ENCODE data around the gene LINGO1.

The LINGO1 gene

DNA sequence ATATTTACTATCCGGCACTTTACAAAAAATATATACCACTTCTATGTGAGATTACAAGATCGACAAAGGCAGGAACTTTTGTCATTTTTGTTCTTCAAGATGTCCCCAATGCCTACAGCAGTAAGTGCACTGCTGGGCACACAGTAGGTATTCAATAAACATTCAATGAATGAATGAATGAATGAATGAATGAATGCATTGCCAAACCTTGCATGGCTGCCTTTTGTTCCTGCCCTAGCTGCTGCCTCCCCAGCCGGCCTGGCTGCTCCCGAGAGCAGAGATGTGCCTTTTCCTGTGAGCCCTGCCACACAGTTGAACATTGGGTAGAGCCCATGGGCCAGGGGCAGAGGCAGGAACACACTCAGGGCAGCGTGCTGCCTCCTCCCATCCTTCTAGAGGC, 37.5 kb downstream of the LINGO1 start:
- DNase-seq (ENCODE audit: low read depth), result no peak

DNA sequence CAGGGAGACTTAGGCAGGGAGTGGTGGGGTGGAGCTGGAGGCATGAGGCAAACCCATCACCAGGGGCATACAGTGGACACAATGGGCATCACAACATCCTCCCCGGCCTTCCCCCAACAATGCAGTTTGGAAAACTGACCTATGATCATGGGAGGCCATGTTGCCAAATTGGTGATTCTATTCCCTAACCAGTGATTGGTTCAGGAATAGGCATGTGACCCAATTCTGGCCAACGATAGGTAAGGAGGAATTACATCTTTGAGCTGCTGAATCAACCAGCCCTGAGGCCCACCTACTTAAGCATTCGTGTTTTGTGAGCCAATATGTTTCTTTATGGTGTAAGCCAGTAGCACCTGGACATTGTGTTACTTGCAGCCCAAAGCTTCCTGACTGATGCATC, 40.0 kb downstream of the LINGO1 start:
- no peak for DNase-seq (ENCODE audit: low read depth)

DNA sequence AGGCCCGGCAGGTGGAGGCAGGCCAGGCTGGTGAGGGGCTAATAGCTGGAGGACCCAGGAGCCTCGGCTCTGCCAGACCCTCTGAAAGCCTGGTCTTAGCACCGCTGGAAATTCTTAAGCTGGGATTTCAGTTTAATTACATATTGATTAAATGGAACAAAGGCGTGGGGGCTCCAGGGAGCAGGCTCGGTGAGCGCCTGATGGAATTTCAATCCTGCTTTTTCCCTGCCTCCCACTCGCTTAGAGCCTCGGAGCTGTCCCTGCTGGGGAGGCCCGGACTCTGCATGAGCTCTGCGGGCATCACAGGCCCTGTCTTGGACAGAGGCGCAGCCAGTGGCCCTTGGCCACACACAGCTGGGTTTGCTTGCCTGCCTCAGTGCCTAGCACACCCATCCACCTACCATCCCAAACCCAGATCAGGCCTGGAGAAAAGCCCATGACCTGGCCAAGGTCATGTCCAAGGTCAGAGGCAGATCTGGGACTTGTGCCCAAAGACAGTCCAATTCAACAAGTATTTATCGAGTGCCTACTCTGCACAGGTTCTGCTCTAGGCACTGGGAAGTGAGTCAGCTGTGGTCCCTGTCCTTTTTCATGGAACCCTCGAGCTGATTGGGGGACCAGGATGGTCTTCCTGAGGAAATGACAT, 40.6 kb downstream of the LINGO1 start:
- no peak for DNase-seq (ENCODE audit: low read depth)

DNA sequence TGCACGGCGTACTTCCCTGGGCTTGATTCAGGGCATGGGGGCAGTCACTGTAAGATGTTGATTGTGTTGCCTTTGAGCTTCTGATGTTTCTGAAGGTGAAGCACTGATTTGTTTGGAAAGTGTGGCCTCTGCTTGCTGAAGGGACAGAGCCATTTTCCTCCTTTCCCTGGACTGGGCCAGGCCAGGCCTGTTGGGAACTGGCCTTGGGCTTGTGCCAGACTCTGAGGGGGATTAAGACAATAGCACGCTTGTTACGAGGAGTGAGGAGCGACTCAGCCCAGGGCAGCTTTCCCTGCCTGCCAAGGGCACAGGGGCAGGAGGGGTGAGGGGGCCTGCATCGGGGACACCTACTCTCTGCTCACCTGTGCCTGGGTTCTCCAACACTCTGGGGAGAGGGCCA, 42.9 kb downstream of the LINGO1 start:
- no peak for DNase-seq (ENCODE audit: low read depth)

DNA sequence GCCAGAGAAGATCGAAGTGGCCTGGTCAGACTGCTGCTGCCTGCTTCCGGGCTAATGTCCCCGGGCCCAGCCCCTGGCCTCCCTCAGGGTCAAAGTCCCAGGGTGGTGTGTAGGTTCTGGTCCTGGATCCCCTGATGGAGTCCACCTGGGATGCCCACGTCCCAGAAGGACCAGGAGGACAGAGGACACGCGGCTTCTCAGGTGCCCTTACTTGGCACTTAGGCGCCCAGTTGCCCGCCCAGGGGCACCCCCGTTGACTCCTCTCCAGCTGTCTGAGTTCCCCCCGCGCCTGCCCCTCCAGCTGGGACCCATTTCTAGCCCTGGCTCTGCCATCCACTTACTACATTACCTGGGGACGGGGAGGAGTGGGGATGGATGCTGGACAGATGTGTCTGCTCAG, 44.6 kb downstream of the LINGO1 start:
- DNase-seq (ENCODE audit: low read depth), result no peak

DNA sequence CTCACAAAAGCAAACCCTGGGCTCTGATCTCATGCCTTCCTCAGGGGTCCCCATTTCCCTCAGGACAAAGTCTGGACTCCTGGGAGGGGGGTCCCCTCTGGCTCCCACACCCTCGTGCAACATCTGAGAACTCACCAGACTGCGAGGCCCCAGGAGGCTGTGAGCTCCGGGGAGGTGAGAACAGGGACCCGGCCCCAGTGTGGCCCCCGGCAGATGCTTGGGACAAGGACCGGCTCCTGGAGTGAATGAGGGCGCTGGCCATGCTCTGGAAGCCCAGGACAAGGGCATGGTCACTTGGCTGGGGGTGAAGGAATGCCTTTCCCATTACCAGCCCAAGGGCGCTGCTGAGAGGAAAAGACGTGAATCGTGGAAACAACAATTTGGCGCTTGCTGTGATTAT, 48.0 kb downstream of the LINGO1 start:
- DNase-seq (ENCODE audit: low read depth), result no peak

DNA sequence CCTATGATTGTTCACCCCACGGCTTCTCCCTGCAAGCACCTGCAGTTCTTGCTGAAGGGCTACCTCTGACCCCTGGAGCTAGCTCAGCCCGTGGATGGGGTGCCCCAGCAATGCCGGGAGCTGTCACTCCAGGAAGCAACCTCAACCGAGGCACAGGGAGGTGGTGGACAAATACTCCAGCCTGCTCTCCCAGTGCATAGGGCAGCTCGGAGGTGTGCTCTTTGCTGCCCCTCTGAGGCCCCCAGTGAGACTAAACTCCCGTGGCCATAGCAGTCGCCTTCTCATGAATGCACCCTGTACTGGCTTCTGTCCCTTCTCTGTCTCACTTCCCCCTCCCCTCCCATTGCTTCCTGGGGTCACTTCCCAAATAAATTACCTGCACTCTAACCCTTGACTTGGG, 48.5 kb downstream of the LINGO1 start:
- no peak for DNase-seq (ENCODE audit: low read depth)

DNA sequence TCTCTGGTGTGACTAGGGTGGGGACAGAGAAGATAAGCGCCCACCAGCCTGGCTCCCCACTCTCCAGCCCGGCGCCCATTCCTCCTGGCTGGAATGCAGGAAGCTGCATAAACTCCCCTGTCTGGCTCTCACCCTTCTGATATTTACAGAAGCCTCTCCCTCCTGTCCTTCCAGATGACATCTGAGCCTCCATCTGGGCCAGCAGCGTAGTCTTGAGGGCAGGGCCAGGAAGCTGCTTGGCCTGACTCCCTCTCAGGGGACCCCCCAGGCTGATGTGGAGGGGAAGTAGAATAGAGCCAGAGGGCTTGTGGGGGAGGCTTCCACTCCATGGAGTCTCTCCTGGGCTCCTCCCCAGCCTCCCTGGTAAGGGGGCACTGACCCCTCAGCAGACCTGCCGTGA, 49.9 kb downstream of the LINGO1 start:
- no peak for DNase-seq (ENCODE audit: low read depth)

DNA sequence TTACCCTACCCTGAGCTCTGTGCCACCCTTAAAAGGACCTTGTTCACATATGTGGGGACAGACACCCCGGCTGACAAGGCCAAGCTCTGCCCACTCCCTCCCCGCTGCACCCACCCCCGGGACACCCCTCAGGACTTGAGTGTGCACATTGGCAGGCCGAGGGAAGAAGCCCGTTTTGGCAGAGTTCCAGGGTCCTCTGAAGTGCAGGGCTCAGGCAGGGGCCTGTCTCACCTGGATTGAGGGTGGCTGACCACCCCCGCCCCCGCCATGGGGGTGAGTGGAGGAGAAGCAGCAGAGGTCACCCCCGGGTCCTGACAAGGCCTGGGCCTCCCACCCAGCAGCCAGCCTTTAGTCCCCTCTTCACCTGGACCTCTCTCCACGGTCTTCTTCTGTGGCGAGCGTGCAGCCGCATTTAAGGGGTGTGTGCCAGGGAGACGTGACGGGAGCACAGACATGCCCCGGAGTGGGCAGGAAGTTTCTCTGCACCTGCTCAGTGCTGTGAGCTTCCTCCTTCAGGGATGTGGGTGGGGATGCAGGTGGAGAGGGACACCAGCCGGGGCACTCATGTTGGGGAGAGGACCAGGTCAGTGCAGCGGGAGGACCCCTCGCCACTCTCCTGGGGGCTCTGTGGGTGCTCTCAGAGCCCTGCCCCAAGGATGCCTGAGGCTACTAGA, 50.7 kb downstream of the LINGO1 start:
- no peak for DNase-seq (ENCODE audit: low read depth)

DNA sequence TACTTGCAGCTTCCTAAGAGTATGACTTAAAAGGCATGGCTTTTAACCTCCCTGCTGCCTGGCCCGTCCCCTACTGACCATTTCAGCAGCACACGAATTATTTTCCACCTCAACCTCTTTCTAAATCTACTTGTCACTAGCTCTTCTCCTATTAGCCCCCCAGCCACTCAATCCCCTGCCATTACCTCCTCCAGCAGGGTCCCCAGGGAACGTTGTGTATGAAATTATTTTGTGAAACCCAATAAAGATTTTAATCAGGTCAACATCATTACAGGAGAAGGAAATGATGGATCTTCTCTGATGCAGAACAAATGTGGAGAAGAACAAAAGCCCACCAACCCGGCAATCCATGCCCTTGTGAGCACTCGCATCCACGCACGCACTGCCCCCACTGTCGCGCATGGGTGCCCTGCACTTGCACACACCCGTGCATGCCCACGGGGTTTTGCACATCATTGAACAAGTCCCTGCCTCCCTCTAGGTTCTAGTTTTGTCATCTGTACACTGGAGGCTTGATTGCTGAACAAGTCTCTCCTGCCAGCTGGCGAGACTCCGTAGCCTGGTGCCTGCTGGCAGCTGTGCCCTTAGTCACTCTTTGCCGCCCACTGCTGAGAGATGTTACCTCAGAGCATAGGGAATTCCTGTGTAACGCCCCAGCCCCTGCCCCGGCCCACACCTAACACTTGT, 51.6 kb downstream of the LINGO1 start:
- DNase-seq (ENCODE audit: low read depth), result no peak

DNA sequence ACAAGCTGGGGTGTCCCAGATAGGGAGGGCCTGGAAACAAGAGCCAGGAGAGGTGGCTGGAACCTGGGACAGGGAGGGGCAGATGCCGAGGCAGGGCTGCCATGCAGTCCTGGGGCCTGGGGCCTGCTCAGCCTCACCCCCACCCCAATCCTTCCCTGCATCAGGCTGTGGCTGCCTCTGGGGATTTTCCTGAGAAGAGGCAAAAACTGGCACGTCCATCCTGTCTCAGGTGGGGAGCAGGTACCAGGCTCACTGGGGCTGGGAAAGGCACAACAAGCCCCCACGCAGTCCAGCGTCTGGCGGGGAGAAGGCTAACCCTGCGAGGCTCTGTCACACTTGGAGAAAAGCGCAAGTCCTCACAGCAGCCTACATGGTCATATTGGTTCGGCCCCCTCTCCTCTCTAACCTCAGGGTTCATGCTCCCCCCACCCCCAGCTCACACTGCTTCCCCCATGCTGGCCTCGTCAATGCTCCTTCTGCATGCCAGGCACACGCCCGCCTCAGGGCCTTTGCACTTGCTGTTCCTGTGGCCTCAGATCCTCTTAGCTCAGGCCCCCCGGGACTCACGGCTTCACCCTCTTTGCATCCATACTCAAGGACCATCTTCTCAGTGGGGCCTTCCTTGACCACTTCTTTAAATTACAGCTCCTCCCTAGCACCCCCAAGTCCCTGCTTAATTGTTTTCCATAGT, 53.1 kb downstream of the LINGO1 start:
- DNase-seq (ENCODE audit: low read depth), result no peak

DNA sequence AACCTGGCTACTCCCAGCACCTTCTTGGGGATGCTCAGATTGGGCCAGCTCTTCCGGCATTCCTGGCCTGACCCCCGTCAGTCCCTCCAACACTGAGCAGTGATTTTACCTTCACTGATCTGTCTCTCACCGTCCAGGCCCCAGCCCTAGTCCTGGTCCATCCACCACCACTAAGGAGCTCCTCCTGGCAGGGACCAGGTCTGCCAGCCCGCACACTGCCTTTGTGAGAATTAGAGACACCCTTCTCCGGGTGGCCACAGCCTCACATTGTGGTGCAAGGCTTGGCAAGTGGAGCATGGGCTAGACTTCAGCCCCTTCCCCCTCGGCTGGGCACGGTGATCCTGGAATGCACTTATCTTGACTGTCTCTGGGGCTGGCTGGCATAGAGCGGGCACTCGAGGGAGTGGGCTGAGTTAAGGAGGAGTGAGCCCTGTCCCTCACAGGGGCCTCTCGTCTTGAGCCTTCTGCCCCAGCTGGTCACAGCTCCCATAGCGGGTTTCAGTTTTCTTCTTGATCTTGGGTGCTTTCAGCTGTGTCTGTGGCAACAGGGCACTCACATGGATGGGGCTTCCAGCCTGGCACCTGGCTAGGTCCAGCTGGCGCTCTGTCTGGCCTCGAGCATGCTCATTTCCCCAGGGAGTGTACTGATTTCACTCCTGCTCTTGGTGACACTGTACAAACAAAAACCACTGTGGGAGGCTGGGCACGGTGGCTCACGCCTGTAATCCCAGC, 53.9 kb downstream of the LINGO1 start:
- DNase-seq (ENCODE audit: low read depth), result no peak

DNA sequence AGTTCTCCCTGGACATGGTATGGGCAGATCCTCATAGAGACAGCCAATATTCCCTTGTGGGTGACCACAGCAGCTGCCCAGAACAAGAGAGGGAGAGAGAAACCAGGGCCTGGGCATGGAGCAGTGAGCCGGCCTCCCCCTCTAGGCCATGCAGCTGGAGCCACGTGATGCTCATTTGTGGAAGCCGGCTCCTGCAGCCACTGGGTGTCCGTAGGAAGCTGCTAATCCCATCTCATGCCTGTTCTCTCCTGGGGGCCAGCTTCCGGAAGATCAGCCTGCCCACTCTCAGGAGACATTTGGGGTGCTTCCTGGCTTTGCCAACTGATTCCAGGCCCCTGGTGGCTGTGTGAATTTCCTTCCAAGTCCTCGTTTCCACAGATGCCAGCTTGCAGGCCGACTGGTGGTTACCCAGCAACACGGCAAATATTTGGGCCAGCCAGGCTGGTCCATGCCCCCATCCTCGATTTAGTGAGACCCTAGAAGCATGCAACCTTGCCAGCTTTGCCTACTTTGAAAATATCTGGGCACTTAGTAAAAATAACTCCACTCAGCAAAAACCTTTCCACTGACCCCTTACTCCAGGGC, 55.3 kb downstream of the LINGO1 start:
- no peak for DNase-seq (ENCODE audit: low read depth)

DNA sequence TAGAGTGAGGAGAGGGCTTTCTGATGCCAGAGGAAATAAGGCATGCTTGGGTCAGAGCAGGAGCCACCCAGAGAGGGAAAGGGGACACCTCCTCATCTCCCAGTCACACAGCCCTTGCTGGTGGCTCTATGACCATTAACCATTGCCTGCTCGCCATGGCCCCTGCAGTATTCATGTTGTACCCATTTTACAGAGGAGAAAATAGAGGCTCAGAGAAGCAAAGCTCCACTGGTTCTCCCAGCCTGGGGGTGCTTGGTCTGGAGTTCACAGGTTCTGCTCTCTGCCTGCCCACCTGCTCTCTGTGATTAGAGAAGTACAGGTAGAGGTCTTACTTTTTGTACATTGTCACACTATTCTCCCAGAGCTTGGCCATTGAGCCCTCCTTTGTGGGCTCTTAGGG, 56.2 kb downstream of the LINGO1 start:
- no peak for DNase-seq (ENCODE audit: low read depth)

DNA sequence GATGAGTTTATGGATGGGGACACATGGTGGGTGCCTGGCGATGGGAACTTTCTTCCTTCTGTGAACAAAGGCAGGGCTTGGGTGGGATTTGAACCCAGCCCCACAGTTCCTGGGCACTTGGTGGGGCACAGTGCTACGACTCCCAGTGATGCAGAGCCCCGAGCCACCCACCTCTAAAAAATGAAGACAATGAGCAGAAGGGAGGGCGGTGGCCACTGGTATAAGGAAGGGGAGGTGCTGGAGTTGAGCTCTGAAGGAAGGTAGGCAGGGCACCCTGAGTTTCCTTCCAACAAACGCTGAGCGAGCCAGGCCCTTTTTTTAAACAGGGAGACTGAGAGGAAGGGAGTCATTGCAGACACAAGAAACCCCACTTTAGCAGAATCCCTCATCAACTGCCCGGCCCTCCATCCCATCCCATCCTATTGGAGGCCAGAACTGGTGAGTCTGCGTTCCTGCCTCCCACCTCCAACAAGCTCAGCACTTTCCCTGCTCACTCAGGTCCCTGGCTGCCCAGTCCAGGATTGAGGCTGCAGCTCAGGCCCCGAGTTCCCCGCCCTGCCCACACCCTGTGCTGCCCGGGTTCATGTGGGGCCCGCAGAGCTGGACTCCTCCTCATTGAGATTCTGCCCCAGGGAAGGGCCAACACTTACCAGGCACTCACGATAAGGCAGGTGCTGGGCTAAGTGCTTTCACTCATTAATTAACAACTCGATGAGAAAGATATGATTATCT, 57.3 kb downstream of the LINGO1 start:
- no peak for DNase-seq (ENCODE audit: low read depth)

DNA sequence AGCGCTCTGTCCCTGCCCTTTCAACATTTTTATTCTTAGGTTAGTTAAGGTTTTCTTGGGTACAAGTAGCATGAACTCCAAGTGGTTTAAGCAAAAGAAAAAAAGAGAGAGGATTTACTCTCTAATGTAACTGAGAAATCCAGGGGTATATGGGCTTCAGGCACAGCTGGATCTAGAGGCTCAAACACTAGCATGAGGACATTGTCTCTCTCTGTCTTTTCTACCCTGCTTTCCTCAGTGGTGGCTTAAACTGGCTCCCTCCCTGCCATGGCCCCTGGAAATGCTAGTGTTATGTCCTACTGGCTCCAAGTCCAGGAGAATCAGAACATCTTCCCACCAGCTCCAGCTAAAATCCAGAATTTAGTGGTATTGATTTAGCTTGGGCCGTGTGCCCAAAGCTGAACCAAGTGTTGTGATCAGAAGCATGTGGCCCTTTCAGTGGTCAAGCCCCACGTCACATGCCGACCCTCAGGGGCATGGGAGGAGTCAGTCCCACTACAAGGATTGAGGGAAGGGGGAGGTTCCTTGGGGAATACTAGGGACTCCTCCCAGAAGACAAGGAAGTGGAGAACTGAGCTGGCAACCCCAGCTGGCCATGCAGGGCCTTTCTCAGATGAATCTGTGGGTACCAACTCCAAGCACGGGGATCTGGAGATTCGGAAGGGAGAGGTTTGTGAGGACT, 58.0 kb downstream of the LINGO1 start:
- no peak for DNase-seq (ENCODE audit: low read depth)

DNA sequence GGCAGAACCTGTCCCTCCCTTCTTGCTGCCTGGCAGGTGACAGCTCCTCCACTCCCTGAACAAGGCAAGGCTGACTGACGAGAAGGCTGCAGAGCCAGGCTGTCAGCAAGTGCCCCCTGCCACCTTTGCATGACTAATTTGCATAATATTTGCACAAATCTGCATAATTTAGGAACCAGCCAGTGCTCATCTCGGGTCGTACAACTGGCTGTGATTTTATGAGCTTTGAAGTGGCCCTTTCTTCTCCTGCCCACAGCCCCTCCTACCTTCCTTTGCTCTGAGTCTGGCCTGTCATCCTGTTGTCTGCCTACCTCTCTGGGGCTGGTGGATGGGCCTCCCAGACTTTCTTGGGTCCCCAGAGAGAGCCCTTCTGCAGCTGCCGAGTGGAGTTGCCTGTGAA, 58.9 kb downstream of the LINGO1 start:
- no peak for DNase-seq (ENCODE audit: low read depth)

DNA sequence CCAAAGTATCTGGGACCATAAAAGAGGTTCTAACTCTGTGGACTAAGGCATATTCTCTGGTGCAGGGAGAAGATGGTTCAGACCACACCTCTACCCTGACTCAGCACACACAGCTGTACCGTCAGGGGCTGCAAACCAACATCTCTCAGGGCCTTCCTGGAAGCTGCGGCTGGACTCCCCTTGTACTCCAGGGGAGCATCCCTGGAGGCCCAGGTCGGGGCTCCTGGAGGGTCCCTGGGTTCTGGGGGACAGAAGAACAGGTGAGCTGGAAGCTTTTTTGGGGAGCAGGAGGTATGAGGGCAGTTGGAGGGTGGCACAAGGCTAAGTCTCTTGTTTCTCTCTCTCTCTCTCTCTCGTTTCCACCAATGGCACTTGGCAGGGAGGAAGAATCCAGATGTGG, 60.5 kb downstream of the LINGO1 start:
- no peak for DNase-seq (ENCODE audit: low read depth)

DNA sequence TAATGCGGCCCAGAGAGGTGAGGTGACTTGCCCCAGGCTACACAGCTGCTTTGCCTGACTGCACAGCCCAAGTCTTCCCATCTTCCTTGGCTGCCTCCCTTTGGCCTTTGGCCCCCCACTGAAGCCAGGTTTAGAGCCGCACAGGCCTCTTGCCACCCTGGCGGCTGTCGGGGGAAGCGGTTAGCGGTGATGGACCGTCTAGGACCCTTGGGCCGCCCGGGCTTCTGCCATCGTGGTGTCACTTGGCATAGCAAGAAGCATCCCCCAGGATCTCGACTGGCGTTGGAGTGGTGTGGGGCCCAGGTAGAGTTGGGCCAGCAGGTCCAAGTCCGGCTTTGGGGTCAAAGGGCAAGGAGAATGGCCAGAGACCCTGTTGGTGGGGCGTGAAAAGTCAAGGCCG, 61.0 kb downstream of the LINGO1 start:
- DNase-seq (ENCODE audit: low read depth), result no peak

DNA sequence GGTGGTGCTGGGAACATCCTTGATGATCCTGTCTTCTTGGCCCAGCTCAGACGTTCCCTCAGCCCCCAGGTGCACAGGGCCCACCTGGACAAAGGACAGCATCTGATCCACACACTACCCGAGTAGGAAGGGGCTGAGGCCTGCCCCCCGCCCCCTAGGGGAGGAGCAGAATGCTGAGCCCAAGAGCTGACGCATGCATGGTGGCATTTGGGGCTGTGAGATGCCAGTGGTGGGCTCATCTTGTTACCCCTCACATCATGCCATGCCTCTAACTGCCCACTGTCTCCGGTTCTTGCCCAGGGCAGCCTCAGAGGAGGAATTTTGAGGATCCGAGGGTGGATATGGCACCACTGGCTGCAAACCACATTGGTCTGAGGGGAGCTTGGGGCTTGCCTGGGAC, 61.5 kb downstream of the LINGO1 start:
- no peak for DNase-seq (ENCODE audit: low read depth)

DNA sequence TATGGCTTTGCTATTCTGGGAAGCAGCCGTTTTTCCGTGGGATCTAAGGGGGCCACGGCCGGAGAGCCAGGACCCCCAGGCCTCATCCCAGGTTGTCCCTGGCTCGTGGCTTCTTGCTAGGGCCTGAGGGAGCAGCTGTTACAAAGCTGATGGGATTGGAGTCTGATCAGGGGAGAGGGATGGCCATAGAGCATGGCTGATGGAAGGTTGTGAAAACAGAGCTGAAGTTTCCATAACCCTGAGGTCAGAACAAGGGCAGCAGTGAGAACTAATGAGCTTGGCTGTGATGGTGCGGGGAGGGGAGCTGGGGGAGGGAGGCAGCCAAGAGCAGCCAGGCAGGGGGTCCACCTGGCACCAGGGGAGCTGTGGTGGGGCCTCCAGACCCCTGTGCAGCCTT, 63.0 kb downstream of the LINGO1 start:
- no peak for DNase-seq (ENCODE audit: low read depth)

All from activated T-helper 1 cell treated with Interleukin-2 at 50 U/mL for 16 hours (primary cell).